HepG2 (cell line): ENCODE data around the gene INHBB. TPM values are rescaled to one million over a fixed set of nuclear protein-coding genes. Genes with fewer than 3 reads are reported as not detected.

Experiments
- ATF1 ChIP-seq: IDR thresholded peaks from 2 replicates; pipeline ENCODE4 v1.6.1; 2016; ENCODE audit warnings: mild to moderate bottlenecking, control low read depth
- CHD4 ChIP-seq: fragments of 200-600 bp; sonication (generic); IDR thresholded peaks from 2 replicates; pipeline ENCODE4 v1.7.0; 2017; ENCODE audit warnings: mild to moderate bottlenecking, low read length, borderline replicate concordance
- DR1 ChIP-seq: sonication (generic); formaldehyde crosslinking; IDR thresholded peaks from 2 replicates; pipeline ENCODE4 v1.8.0; 2021; ENCODE audit warnings: mild to moderate bottlenecking, missing genetic modification reagents, inconsistent platforms
- FOXA1 ChIP-seq, 2 experiments: fragments of 450-650 bp in 1 of 2; sonication (generic) in 1 of 2; formaldehyde crosslinking in 1 of 2; IDR thresholded peaks; 2 replicates each; pipeline versions ENCODE4 v1.4.0 to v1.6.1; 2016 to 2020; ENCODE audit warnings: missing genetic modification reagents in 1 of 2
- GRHL1 ChIP-seq: sonication (generic); formaldehyde crosslinking; conservative IDR thresholded peaks from 2 replicates; pipeline ENCODE4 v1.8.0; 2022; ENCODE audit warnings: missing genetic modification reagents
- HMG20B ChIP-seq: conservative IDR thresholded peaks from 2 replicates; pipeline ENCODE4 v1.6.1; 2016; ENCODE audit warnings: missing genetic modification reagents, missing compliant biosample characterization
- KDM6A ChIP-seq: IDR thresholded peaks from 2 replicates; pipeline ENCODE4 v1.6.1; 2016; ENCODE audit warnings: low read depth
- MYNN ChIP-seq: sonication (generic); formaldehyde crosslinking; IDR thresholded peaks from 2 replicates; pipeline ENCODE4 v1.4.0; 2020; ENCODE audit warnings: mild to moderate bottlenecking, low read depth, missing genetic modification reagents
- NFE2L1 ChIP-seq: sonication (generic); formaldehyde crosslinking; IDR thresholded peaks from 2 replicates; pipeline ENCODE4 v1.4.0; 2020; ENCODE audit warnings: missing genetic modification reagents, mild to moderate bottlenecking, borderline replicate concordance
- SMAD9 ChIP-seq: sonication (generic); formaldehyde crosslinking; IDR thresholded peaks from 2 replicates; pipeline ENCODE4 v1.5.1; 2020; ENCODE audit warnings: mild to moderate bottlenecking, missing genetic modification reagents
- SNAI1 ChIP-seq: sonication (generic); formaldehyde crosslinking; IDR thresholded peaks from 2 replicates; pipeline ENCODE4 v1.5.0; 2020; ENCODE audit warnings: mild to moderate bottlenecking, missing genetic modification reagents, borderline replicate concordance
- ZNF253 ChIP-seq: sonication (generic); formaldehyde crosslinking; IDR thresholded peaks from 2 replicates; pipeline ENCODE4 v1.8.0; 2022; ENCODE audit warnings: mild to moderate bottlenecking, missing genetic modification reagents, borderline replicate concordance
- ZNF256 ChIP-seq: sonication (generic); formaldehyde crosslinking; conservative IDR thresholded peaks from 2 replicates; pipeline ENCODE4 v1.4.0; 2020; ENCODE audit warnings: missing genetic modification reagents
- ZNF367 ChIP-seq: sonication (generic); formaldehyde crosslinking; IDR thresholded peaks from 2 replicates; pipeline ENCODE4 v1.4.0; 2020; ENCODE audit warnings: missing genetic modification reagents, borderline replicate concordance
- ZNF44 ChIP-seq: sonication (generic); formaldehyde crosslinking; IDR thresholded peaks from 2 replicates; pipeline ENCODE4 v1.5.1; 2020; ENCODE audit warnings: mild to moderate bottlenecking, missing genetic modification reagents
- ZNF446 ChIP-seq: sonication (generic); formaldehyde crosslinking; IDR thresholded peaks from 2 replicates; pipeline ENCODE4 v1.5.0; 2020; ENCODE audit warnings: mild to moderate bottlenecking, missing genetic modification reagents
- ZNF460 ChIP-seq: sonication (generic); formaldehyde crosslinking; IDR thresholded peaks from 2 replicates; pipeline ENCODE4 v1.5.1; 2020; ENCODE audit warnings: missing genetic modification reagents, mild to moderate bottlenecking, borderline replicate concordance
- ZNF619 ChIP-seq: sonication (generic); formaldehyde crosslinking; IDR thresholded peaks from 2 replicates; pipeline ENCODE4 v1.4.0; 2020; ENCODE audit warnings: mild to moderate bottlenecking, missing genetic modification reagents
- ZNF704 ChIP-seq: sonication (generic); formaldehyde crosslinking; IDR thresholded peaks from 2 replicates; pipeline ENCODE4 v1.8.1; 2023; ENCODE audit warnings: mild to moderate bottlenecking, inconsistent platforms, moderate library complexity, missing genetic modification reagents, borderline replicate concordance
- ZNF737 ChIP-seq: sonication (generic); formaldehyde crosslinking; IDR thresholded peaks from 2 replicates; pipeline ENCODE4 v1.5.0; 2020; ENCODE audit warnings: missing genetic modification reagents, mild to moderate bottlenecking, borderline replicate concordance
- ZNF879 ChIP-seq: sonication (generic); formaldehyde crosslinking; IDR thresholded peaks from 2 replicates; pipeline ENCODE4 v1.8.1; 2023; ENCODE audit warnings: missing genetic modification reagents
- polyA plus RNA-seq, 8 experiments: library from polyadenylated mRNA; depleted of rRNA in 3 of 8; stranded (reverse) in 7 of 8; unstranded in 1 of 8; fragments of >200 nt; fragmentation: Illumina TruSeq in 4 of 8; extraction: Trizol in 4 of 8; gene quantifications; 2 replicates each; pipeline versions ENCODE4 v1.2.1 to v1.2.3, GENCODE V29; 2011 to 2016; ENCODE audit warnings: low read depth in 4 of 8, missing spikeins in 1 of 8, mixed read lengths in 1 of 8; ENCODE audit not compliant: insufficient read depth in 1 of 8
- total RNA-seq, 5 experiments: library from RNA; depleted of rRNA; stranded (reverse); fragments of >200 nt; fragmentation: Illumina TruSeq; extraction: Trizol; gene quantifications; 2 replicates each; pipeline ENCODE4 v1.2.3, GENCODE V29; 2016; ENCODE audit warnings: low read depth in 1 of 5
- TF ChIP-seq, protein P1 (sequence below): fragments of 450-650 bp; IDR thresholded peaks from 2 replicates; pipeline ENCODE4 v1.6.1; 2017; ENCODE audit warnings: mild to moderate bottlenecking
- TF ChIP-seq, protein P2 (sequence below): sonication (generic); formaldehyde crosslinking; IDR thresholded peaks from 2 replicates; pipeline ENCODE4 v1.4.0; 2020; ENCODE audit warnings: mild to moderate bottlenecking, missing genetic modification reagents

INHBB gene
- total and polyA plus RNA-seq, 2 of the 13 experiments (the other 11 are each of a cell fraction or from before 2014, with no cell fraction given) = 0.20 to 1.7 TPM

GRCh38 chr2:120312860-120313694, 32.9 kb upstream of the INHBB start (continued):
- TF ChIP-seq, protein P1, sequence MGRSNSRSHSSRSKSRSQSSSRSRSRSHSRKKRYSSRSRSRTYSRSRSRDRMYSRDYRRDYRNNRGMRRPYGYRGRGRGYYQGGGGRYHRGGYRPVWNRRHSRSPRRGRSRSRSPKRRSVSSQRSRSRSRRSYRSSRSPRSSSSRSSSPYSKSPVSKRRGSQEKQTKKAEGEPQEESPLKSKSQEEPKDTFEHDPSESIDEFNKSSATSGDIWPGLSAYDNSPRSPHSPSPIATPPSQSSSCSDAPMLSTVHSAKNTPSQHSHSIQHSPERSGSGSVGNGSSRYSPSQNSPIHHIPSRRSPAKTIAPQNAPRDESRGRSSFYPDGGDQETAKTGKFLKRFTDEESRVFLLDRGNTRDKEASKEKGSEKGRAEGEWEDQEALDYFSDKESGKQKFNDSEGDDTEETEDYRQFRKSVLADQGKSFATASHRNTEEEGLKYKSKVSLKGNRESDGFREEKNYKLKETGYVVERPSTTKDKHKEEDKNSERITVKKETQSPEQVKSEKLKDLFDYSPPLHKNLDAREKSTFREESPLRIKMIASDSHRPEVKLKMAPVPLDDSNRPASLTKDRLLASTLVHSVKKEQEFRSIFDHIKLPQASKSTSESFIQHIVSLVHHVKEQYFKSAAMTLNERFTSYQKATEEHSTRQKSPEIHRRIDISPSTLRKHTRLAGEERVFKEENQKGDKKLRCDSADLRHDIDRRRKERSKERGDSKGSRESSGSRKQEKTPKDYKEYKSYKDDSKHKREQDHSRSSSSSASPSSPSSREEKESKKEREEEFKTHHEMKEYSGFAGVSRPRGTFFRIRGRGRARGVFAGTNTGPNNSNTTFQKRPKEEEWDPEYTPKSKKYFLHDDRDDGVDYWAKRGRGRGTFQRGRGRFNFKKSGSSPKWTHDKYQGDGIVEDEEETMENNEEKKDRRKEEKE = no peak
- no peak for TF ChIP-seq GRHL1
- 0 out of 2 replicates have a peak, but pooled peaks have one; percentile 68 for TF ChIP-seq SMAD9
- TF ChIP-seq CHD4 = no peak
- TF ChIP-seq ZNF619 = no peak
- no peak for TF ChIP-seq ZNF253 (CRISPR knock-in tag)
- TF ChIP-seq ZNF44 (CRISPR knock-in tag) = no peak
- no peak for TF ChIP-seq ZNF737 (CRISPR knock-in tag)
- TF ChIP-seq FOXA1 (IDR thresholded peaks at IDR 0.05) = no peak
- peak; percentile 82 for TF ChIP-seq FOXA1 (CRISPR knock-in tag; IDR thresholded peaks at IDR 0.05)
- no peak for TF ChIP-seq ZNF704
- TF ChIP-seq DR1 (CRISPR knock-in tag) = no peak
- TF ChIP-seq NFE2L1 = no peak
- no peak for TF ChIP-seq KDM6A (CRISPR knock-in tag)
- no peak for TF ChIP-seq ZNF367 (CRISPR knock-in tag)
- peak; percentile 61; the same call in 1 of the 2 replicates for TF ChIP-seq SNAI1 (CRISPR knock-in tag)
- no peak for TF ChIP-seq ZNF460 (CRISPR knock-in tag)
- TF ChIP-seq, protein P2, sequence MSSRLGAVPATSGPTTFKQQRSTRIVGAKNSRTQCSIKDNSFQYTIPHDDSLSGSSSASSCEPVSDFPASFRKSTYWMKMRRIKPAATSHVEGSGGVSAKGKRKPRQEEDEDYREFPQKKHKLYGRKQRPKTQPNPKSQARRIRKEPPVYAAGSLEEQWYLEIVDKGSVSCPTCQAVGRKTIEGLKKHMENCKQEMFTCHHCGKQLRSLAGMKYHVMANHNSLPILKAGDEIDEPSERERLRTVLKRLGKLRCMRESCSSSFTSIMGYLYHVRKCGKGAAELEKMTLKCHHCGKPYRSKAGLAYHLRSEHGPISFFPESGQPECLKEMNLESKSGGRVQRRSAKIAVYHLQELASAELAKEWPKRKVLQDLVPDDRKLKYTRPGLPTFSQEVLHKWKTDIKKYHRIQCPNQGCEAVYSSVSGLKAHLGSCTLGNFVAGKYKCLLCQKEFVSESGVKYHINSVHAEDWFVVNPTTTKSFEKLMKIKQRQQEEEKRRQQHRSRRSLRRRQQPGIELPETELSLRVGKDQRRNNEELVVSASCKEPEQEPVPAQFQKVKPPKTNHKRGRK (CRISPR knock-in tag) = no peak
- 0 out of 2 replicates have a peak, but pooled peaks have one; percentile 63 for TF ChIP-seq MYNN
- no peak for TF ChIP-seq ZNF256 (CRISPR knock-in tag)
- no peak for TF ChIP-seq ZNF879
- TF ChIP-seq ZNF446 (CRISPR knock-in tag) = no peak
- TF ChIP-seq HMG20B = no peak
- no peak for TF ChIP-seq ATF1 (CRISPR knock-in tag)
